PC-3 (cell line): ENCODE data around the gene SERGEF. TPM values are rescaled to one million over a fixed set of nuclear protein-coding genes. Genes with fewer than 3 reads are reported as not detected.

ENCODE experiments used
- ATAC-seq: fragments of 200-7000 bp; cut with Tn5 transposase; 2 replicates; pipeline ENCODE4 v1.9.1; 2020; ENCODE audit warnings: mild to moderate bottlenecking, moderate library complexity
- BruUV-seq: library from RNA; stranded (reverse); fragments of 400-500 nt; replicated peaks from 2 replicates; lab custom pipeline; 2021; lab: Mats Ljungman, UMichigan
- CTCF ChIA-PET: fragments of 300-600 bp; sonication (Branson Sonifier 250); formaldehyde crosslinking; loops from one replicate; lab custom pipeline; 2022; ENCODE audit warnings: antibody characterized with exemption; lab: Charles Lee
- POLR2A ChIA-PET: fragments of 300-600 bp; sonication (Branson Sonifier 250); formaldehyde crosslinking; loops from one replicate; lab custom pipeline; 2022; ENCODE audit warnings: antibody characterized with exemption; ENCODE audit not compliant: unreplicated experiment; lab: Charles Lee
- DNase-seq: peaks from one replicate; pipeline ENCODE4 v3.0.0-alpha.2; 2015
- H2AFZ ChIP-seq: fragments of 300-600 bp; sonication (generic); 2 replicates; pipeline ENCODE4 v1.6.0; 2016; ENCODE audit warnings: antibody characterized with exemption, low read length
- H3F3A ChIP-seq: fragments of 300-600 bp; sonication (generic); one replicate; pipeline ENCODE4 v1.6.0; 2017; ENCODE audit warnings: antibody characterized with exemption, low read length, control low read depth, mild to moderate bottlenecking; ENCODE audit not compliant: unreplicated experiment
- H3K27ac ChIP-seq: fragments of 300-600 bp; sonication (generic); 2 replicates; pipeline ENCODE4 v1.5.1; 2016; ENCODE audit warnings: mild to moderate bottlenecking, low read length
- H3K27me3 ChIP-seq: fragments of 300-600 bp; sonication (generic); 2 replicates; pipeline ENCODE4 v1.6.1; 2016; ENCODE audit warnings: low read length, mixed read lengths
- H3K36me3 ChIP-seq: fragments of 300-600 bp; sonication (generic); 2 replicates; pipeline ENCODE4 v1.6.1; 2016; ENCODE audit warnings: low read depth, mixed run types, low read length, mixed read lengths
- H3K4me1 ChIP-seq: fragments of 300-600 bp; sonication (generic); 2 replicates; pipeline ENCODE4 v1.5.1; 2016; ENCODE audit warnings: low read length; ENCODE audit not compliant: insufficient read depth
- H3K4me2 ChIP-seq: fragments of 300-600 bp; sonication (generic); 2 replicates; pipeline ENCODE4 v1.6.0; 2016; ENCODE audit warnings: low read length
- H3K4me3 ChIP-seq: fragments of 300-600 bp; sonication (generic); 2 replicates; pipeline ENCODE4 v1.5.1; 2016; ENCODE audit warnings: mild to moderate bottlenecking, low read length, mixed read lengths
- H3K79me2 ChIP-seq: fragments of 300-600 bp; sonication (generic); 2 replicates; pipeline ENCODE4 v1.6.1; 2017; ENCODE audit warnings: low read length, mixed read lengths
- H3K9ac ChIP-seq: fragments of 300-600 bp; sonication (generic); 2 replicates; pipeline ENCODE4 v1.6.0; 2016; ENCODE audit warnings: mild to moderate bottlenecking, low read length
- H3K9me2 ChIP-seq: fragments of 300-600 bp; sonication (generic); replicated peaks from 2 replicates; pipeline ENCODE4 v1.6.1; 2016; ENCODE audit warnings: mixed run types, low read length, mixed read lengths
- H3K9me3 ChIP-seq: fragments of 300-600 bp; sonication (generic); 2 replicates; pipeline ENCODE4 v1.6.1; 2016; ENCODE audit warnings: low read length, mixed read lengths
- H4K20me1 ChIP-seq: fragments of 300-600 bp; sonication (generic); 2 replicates; pipeline ENCODE4 v1.6.1; 2016; ENCODE audit warnings: low read length, mixed read lengths
- CTCF ChIP-seq: fragments of 300-600 bp; sonication (generic); conservative IDR thresholded peaks from 2 replicates; pipeline ENCODE4 v1.5.1; 2017; ENCODE audit warnings: antibody characterized with exemption, low read depth, mild to moderate bottlenecking, low read length
- EZH2 ChIP-seq: fragments of 300-600 bp; sonication (generic); IDR thresholded peaks from one replicate; pipeline ENCODE4 v1.6.1; 2017; ENCODE audit warnings: antibody characterized with exemption, mild to moderate bottlenecking, low read length; ENCODE audit not compliant: unreplicated experiment
- EZH2phosphoT487 ChIP-seq: fragments of 300-600 bp; sonication (generic); IDR thresholded peaks from 2 replicates; pipeline ENCODE4 v1.6.1; 2018; ENCODE audit warnings: mild to moderate bottlenecking, antibody characterized with exemption, low read length, borderline replicate concordance
- intact Hi-C: fragments of 100-400 bp; cut with micrococcal nuclease; formaldehyde crosslinking; loops from 2 replicates; pipeline ENCODE4 v1.9.0; 2023
- total RNA-seq: library from RNA; depleted of rRNA; stranded (reverse); fragments of >200 nt; gene quantifications from 2 replicates; pipeline ENCODE4 v1.2.3, GENCODE V29; 2014

The SERGEF gene
- total RNA-seq, 1 experiment from 2014 or later, result 13.7 TPM

- H3K27ac ChIP-seq, result no peak overlapping the region
- H3K9me3 ChIP-seq, result no peaks in the 10 kb centered on the region
- no TSS peak for BruUV-seq
- intact Hi-C loops, result no loop called here
- no peaks in the 10 kb centered on the region for H4K20me1 ChIP-seq
- H2AFZ ChIP-seq, result no peak overlapping the region
- H3K9ac ChIP-seq, result no peak overlapping the region
- no peaks in the 10 kb centered on the region for H3K9me2 ChIP-seq
- ATAC-seq, result no peak
- H3K79me2 ChIP-seq, result no peaks in the 10 kb centered on the region
- ChIA-PET POLR2A (no interaction called here), CTCF (no interaction called here)
- H3K27me3 ChIP-seq, result no peaks in the 10 kb centered on the region
- H3F3A ChIP-seq, result no peaks in the 10 kb centered on the region
- TF ChIP-seq EZH2 (no peak), CTCF (no peak), EZH2phosphoT487 (no peak)
- no peaks in the 10 kb centered on the region for H3K4me1 ChIP-seq
- H3K36me3 ChIP-seq, result no peaks in the 10 kb centered on the region
- no peak overlapping the region for H3K4me2 ChIP-seq
- DNase-seq, result no peak
- no peak overlapping the region for H3K4me3 ChIP-seq
These were observed 213.7 kb downstream of the SERGEF start for GRCh38 chr11:17799147-17799546.

- H3K79me2 ChIP-seq, result no peaks in the 10 kb centered on the region
- TF ChIP-seq EZH2phosphoT487 (no peak), CTCF (no peak), EZH2 (no peak)
- intact Hi-C loops, result no loop called here
- H3K36me3 ChIP-seq, result no peaks in the 10 kb centered on the region
- H3K4me2 ChIP-seq, result no peak overlapping the region
- H3K4me1 ChIP-seq, result no peaks in the 10 kb centered on the region
- BruUV-seq, result no TSS peak
- no peaks in the 10 kb centered on the region for H3K9me2 ChIP-seq
- H4K20me1 ChIP-seq, result no peaks in the 10 kb centered on the region
- H3K4me3 ChIP-seq, result no peak overlapping the region
- H3K27ac ChIP-seq, result no peak overlapping the region
- no peaks in the 10 kb centered on the region for H3K27me3 ChIP-seq
- no peak overlapping the region for H3K9ac ChIP-seq
- no peaks in the 10 kb centered on the region for H3K9me3 ChIP-seq
- DNase-seq, result no peak
- CTCF ChIA-PET, result no interaction called here
- POLR2A ChIA-PET, result no interaction called here
- no peaks in the 10 kb centered on the region for H3F3A ChIP-seq
- H2AFZ ChIP-seq, result no peak overlapping the region
- no peak for ATAC-seq
These were observed 214.1 kb downstream of the SERGEF start for GRCh38 chr11:17798716-17799115.

- DNase-seq, result no peak
- no TSS peak for BruUV-seq
- no peaks in the 10 kb centered on the region for H4K20me1 ChIP-seq
- CTCF ChIA-PET, result no interaction called here
- H3K9ac ChIP-seq, result no peak overlapping the region
- no peak overlapping the region for H3K4me3 ChIP-seq
- intact Hi-C loops, result no loop called here
- no peak for ATAC-seq
- H3K27me3 ChIP-seq, result no peaks in the 10 kb centered on the region
- H3K4me2 ChIP-seq, result no peak overlapping the region
- no peaks in the 10 kb centered on the region for H3K9me3 ChIP-seq
- no peaks in the 10 kb centered on the region for H3K9me2 ChIP-seq
- H3K27ac ChIP-seq, result no peak overlapping the region
- POLR2A ChIA-PET, result no interaction called here
- no peak for TF ChIP-seq CTCF
- TF ChIP-seq EZH2phosphoT487, result no peak
- no peak for TF ChIP-seq EZH2
- H2AFZ ChIP-seq, result no peak overlapping the region
- H3K4me1 ChIP-seq, result no peaks in the 10 kb centered on the region
- H3K36me3 ChIP-seq, result no peaks in the 10 kb centered on the region
- no peaks in the 10 kb centered on the region for H3F3A ChIP-seq
- no peaks in the 10 kb centered on the region for H3K79me2 ChIP-seq
These were observed 214.6 kb downstream of the SERGEF start for GRCh38 chr11:17798253-17798652.
